ENCODE measurements around the gene GBP3. TPM values are rescaled to one million over a fixed set of nuclear protein-coding genes. Genes with fewer than 3 reads are reported as not detected.
"Not testable (repeated sequence)": the region's sequence is repeated elsewhere in the genome, so short reads cannot be mapped to it uniquely, and the experiment has no call there.

The GBP3 gene
- total and polyA plus RNA-seq, 4 donors = 2.0 to 8.8 (median 4.4) TPM

GRCh38 chr1:89051300-89051954, 28.8 kb upstream of the GBP3 start:
- Histone ChIP-seq H3K27ac (ENCODE audit: low read depth in 1 of 2, low read length in 2 of 2) (no peak overlapping the region), H3K36me3 (ENCODE audit: control insufficient read depth in 4 of 4, insufficient read depth in 3 of 4, low read depth in 1 of 4, low read length in 3 of 4) (peaks cover 4 to 52% (median 40%) of the 10 kb centered on the region in 4 donors), H3K9ac (ENCODE audit: low read depth in 1 of 2, low read length in 2 of 2) (no peak overlapping the region), H3K4me1 (ENCODE audit: control insufficient read depth in 4 of 4, insufficient read depth in 4 of 4, low read length in 3 of 4) (peaks cover 0 to 5% (median under 1%) of the 10 kb centered on the region in 4 donors), H3K9me3 (ENCODE audit: control insufficient read depth in 4 of 4, low read length in 3 of 4) (no peaks in the 10 kb centered on the region), H3K4me3 (ENCODE audit: low read depth in 1 of 3, low read length in 3 of 3) (no peak overlapping the region), H3K27me3 (ENCODE audit: control insufficient read depth in 4 of 4, insufficient read depth in 4 of 4, low read length in 3 of 4) (no peaks in the 10 kb centered on the region)
- no peak for DNase-seq (ENCODE audit: low spot score)
- no peak for TF ChIP-seq SP1 (IDR thresholded peaks at IDR 0.05)
- peak in 1 of 2 donors; percentile 15 for TF ChIP-seq RXRA (IDR thresholded peaks at IDR 0.05)
- TF ChIP-seq HNF4G (IDR thresholded peaks at IDR 0.05) = no peak
- TF ChIP-seq CTCF (IDR thresholded peaks at IDR 0.05; ENCODE audit: low read depth, low read length, missing input control) = no peak
- TF ChIP-seq NR2F2 (IDR thresholded peaks at IDR 0.05) = no peak
- TF ChIP-seq YY1 (IDR thresholded peaks at IDR 0.05) = no peak
- TF ChIP-seq TAF1 (conservative IDR thresholded peaks at IDR 0.05) = no peak
- 87% methylated on average over 9 of the region's 9 CpGs for WGBS

GRCh38 chr1:89050649-89051033, 28.0 kb upstream of the GBP3 start:
- Histone ChIP-seq H3K9ac (ENCODE audit: low read depth in 1 of 2, low read length in 2 of 2) (no peak overlapping the region), H3K27me3 (ENCODE audit: control insufficient read depth in 4 of 4, insufficient read depth in 4 of 4, low read length in 3 of 4) (no peaks in the 10 kb centered on the region), H3K4me3 (ENCODE audit: low read depth in 1 of 3, low read length in 3 of 3) (no peak overlapping the region), H3K9me3 (ENCODE audit: control insufficient read depth in 4 of 4, low read length in 3 of 4) (no peaks in the 10 kb centered on the region), H3K36me3 (ENCODE audit: control insufficient read depth in 4 of 4, insufficient read depth in 3 of 4, low read depth in 1 of 4, low read length in 3 of 4) (peaks cover 4 to 45% (median 33%) of the 10 kb centered on the region in 4 donors), H3K4me1 (ENCODE audit: control insufficient read depth in 4 of 4, insufficient read depth in 4 of 4, low read length in 3 of 4) (peaks cover 0 to 10% (median 2%) of the 10 kb centered on the region in 4 donors), H3K27ac (ENCODE audit: low read depth in 1 of 2, low read length in 2 of 2) (no peak overlapping the region)
- 98% methylated on average over 11 of the region's 11 CpGs for WGBS
- TF ChIP-seq HNF4G (IDR thresholded peaks at IDR 0.05) = no peak
- TF ChIP-seq ZBTB33 (IDR thresholded peaks at IDR 0.05) = no peak
- no peak for TF ChIP-seq MAX (IDR thresholded peaks at IDR 0.05)
- TF ChIP-seq RXRA (IDR thresholded peaks at IDR 0.05) = no peak
- TF ChIP-seq EGR1 (IDR thresholded peaks at IDR 0.05; ENCODE audit: low read depth in 2 of 2) = no peak
- no peak for TF ChIP-seq NR2F2 (IDR thresholded peaks at IDR 0.05)
- no peak for TF ChIP-seq REST (IDR thresholded peaks at IDR 0.05)
- no peak for DNase-seq (ENCODE audit: low spot score)

- H3K4me3 ChIP-seq (ENCODE audit: low read depth in 1 of 3, low read length in 3 of 3); H3K9ac ChIP-seq (ENCODE audit: low read depth in 1 of 2, low read length in 2 of 2); DNase-seq (ENCODE audit: low spot score); H3K27me3 ChIP-seq (ENCODE audit: control insufficient read depth in 4 of 4, insufficient read depth in 4 of 4, low read length in 3 of 4); H3K9me3 ChIP-seq (ENCODE audit: control insufficient read depth in 4 of 4, low read length in 3 of 4); H3K27ac ChIP-seq (ENCODE audit: low read depth in 1 of 2, low read length in 2 of 2): not testable (repeated sequence)
- H3K4me1 ChIP-seq (ENCODE audit: control insufficient read depth in 4 of 4, insufficient read depth in 4 of 4, low read length in 3 of 4) = peaks cover 0 to 15% (median 5%) of the 10 kb centered on the region in 4 donors
- peaks cover 4 to 39% (median 29%) of the 10 kb centered on the region in 4 donors for H3K36me3 ChIP-seq (ENCODE audit: control insufficient read depth in 4 of 4, insufficient read depth in 3 of 4, low read depth in 1 of 4, low read length in 3 of 4)
- WGBS = 92% methylated on average over 9 of the region's 9 CpGs
These were observed 27.4 kb upstream of the GBP3 start for GRCh38 chr1:89049901-89050648.

GRCh38 chr1:89049187-89049586, 26.5 kb upstream of the GBP3 start:
- peaks cover 4 to 32% (median 23%) of the 10 kb centered on the region in 4 donors for H3K36me3 ChIP-seq (ENCODE audit: control insufficient read depth in 4 of 4, insufficient read depth in 3 of 4, low read depth in 1 of 4, low read length in 3 of 4)
- H3K9me3 ChIP-seq (ENCODE audit: control insufficient read depth in 4 of 4, low read length in 3 of 4); DNase-seq (ENCODE audit: low spot score); H3K4me3 ChIP-seq (ENCODE audit: low read depth in 1 of 3, low read length in 3 of 3); H3K27me3 ChIP-seq (ENCODE audit: control insufficient read depth in 4 of 4, insufficient read depth in 4 of 4, low read length in 3 of 4); H3K9ac ChIP-seq (ENCODE audit: low read depth in 1 of 2, low read length in 2 of 2); H3K27ac ChIP-seq (ENCODE audit: low read depth in 1 of 2, low read length in 2 of 2): not testable (repeated sequence)
- peaks cover 2 to 22% (median 10%) of the 10 kb centered on the region in 4 donors for H3K4me1 ChIP-seq (ENCODE audit: control insufficient read depth in 4 of 4, insufficient read depth in 4 of 4, low read length in 3 of 4)
- 91% methylated on average over 2 of the region's 4 CpGs for WGBS
